GM18502 (cell line): ENCODE measurements around the gene ERCC6L2.

Experiments used
- ATAC-seq: cut with Tn5 transposase; IDR thresholded peaks from one replicate; pipeline ENCODE4 v1.9.1; 2021; ENCODE audit warnings: mild to moderate bottlenecking; ENCODE audit not compliant: unreplicated experiment, poor library complexity

The ERCC6L2 gene

DNA sequence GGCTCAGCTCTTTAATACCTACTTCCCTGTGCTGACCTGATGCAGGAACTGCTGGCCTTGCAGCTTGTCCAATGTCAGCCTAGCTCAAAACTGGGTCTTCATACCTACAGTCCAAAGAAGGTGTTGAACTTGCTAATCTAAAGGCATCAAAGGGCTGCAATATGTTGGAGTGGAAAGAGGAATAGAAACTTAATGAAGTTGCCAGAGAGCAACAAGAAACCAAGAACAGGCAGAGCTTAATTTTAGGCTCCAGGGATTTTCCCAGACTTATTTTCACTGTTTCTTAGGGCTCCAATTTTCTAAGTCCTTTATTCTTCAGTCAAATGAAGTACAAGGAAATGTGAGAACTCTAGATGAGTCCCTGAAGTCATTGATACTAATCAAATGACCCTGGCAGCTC is 17.6 kb upstream of the ERCC6L2 start:
- ATAC-seq, result peak; percentile 72

- no peak for ATAC-seq
Observed at GRCh38 chr9:95862343-95862742, 13.1 kb upstream of the ERCC6L2 start.

GRCh38 chr9:95864852-95865580 is 10.5 kb upstream of the ERCC6L2 start:
- peak; percentile 58 for ATAC-seq

- no peak for ATAC-seq
Observed at GRCh38 chr9:95870352-95870751, 5.1 kb upstream of the ERCC6L2 start.

GRCh38 chr9:95870906-95871305 is 4.6 kb upstream of the ERCC6L2 start:
- ATAC-seq, result no peak

- ATAC-seq, result no peak
Observed at GRCh38 chr9:95874303-95874988, 1.0 kb upstream of the ERCC6L2 start.

- no peak for ATAC-seq
Observed at GRCh38 chr9:95874989-95875304, 544 bp upstream of the ERCC6L2 start.

- ATAC-seq, result no peak
Observed at GRCh38 chr9:95876138-95876444, 600 bp downstream of the ERCC6L2 start.

- no peak for ATAC-seq
Observed at GRCh38 chr9:95876595-95876994, 1.1 kb downstream of the ERCC6L2 start.

- no peak for ATAC-seq
Observed at GRCh38 chr9:95877984-95878383, 2.5 kb downstream of the ERCC6L2 start.

DNA sequence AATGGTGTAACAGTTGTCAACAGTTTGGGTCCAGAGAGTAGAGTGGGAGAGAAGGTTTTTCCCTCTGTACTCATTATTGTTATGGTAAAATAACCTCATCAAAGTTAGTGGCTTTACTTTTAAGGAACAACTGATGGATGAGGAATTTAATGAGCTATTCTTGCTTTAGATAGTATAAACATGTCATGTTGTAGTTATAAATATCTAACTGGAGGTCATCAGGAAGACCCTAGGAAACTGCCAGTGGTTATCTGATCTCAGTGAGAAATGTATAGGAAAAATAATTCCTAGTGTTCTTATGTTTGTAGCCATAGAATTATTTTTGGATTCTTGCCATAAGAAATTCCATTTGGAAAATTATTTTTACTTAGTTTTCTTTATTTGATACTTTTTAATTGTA is 4.1 kb downstream of the ERCC6L2 start:
- no peak for ATAC-seq

DNA sequence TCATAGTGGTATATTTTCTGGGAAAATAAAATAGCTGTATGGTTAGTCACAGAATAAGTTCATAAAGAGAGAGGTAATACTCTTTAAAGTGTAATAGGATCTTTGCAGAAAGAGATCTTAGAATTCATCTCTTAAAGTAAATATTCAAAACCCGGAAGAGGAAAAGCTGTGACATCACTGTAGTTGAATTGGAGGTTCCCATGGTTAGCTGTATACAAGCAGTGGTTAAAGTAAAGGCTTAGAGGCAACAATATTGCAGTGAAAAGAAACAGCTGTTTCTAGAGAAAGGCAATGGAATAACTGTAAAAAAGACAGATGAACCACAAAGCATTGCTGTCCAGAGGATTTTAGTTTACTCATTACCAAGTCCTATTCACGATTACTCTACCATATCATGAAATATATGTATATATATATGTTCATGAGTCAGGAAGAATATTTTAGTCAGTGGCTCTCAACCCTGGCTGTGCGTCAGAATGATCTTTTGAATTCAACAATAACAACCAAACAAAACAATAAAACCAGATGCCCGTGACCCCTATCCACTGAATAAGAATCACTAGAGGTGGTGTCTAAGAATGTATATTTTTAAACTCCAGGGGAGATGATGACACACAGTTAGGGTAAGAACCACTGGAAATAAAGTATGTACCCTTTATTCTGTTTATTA is 4.7 kb downstream of the ERCC6L2 start:
- no peak for ATAC-seq

DNA sequence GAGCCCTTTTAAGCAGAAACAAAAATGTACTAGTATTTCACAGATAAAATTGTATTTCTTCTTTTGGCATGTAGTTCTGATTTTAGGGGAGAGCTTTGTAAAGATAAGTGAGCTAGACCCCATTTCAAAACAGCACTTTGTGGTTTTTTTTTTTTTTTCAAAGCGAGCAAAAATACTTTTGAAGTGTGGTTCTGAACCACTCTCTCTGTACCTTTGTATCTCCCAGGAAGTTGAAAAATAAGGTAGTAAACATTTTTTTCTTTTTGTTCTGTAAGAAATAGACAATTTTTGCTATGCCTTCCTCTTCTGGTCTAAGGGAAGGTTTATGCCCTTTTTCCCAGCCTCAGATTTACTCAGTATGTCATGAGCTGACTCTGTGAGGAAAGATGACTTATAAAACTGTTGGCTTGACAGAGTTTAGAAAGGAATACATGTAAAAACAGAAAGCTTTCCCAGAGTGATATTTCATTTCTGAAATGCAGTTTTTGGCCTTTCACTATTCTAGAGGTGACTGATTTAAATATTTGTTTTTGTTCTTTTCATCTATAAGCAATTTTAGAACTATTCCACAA is 12.5 kb downstream of the ERCC6L2 start:
- ATAC-seq, result no peak

- ATAC-seq, result no peak
Observed at GRCh38 chr9:95890594-95890993, 15.1 kb downstream of the ERCC6L2 start.

GRCh38 chr9:95891067-95891671 is 15.7 kb downstream of the ERCC6L2 start:
- no peak for ATAC-seq

DNA sequence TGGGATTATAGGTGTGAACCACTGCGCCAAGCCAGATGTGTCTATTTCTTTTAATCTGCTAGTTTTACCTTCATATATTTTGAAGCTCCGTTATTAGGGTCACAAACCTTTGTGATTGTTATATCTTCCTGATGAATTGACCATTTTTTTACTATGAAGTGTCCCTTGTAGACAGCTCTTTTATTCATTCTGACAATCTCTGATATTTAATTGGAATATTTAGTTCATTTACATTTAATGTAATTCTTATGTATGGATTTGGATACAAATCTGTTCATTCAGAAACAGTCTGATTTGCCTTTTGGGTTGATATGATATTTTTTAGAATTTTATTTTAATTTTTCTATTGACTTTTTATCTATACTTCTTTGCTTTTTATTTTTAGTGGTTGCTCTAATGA is 17.2 kb downstream of the ERCC6L2 start:
- ATAC-seq, result no peak

- no peak for ATAC-seq
Observed at GRCh38 chr9:95896580-95896979, 21.1 kb downstream of the ERCC6L2 start.

DNA sequence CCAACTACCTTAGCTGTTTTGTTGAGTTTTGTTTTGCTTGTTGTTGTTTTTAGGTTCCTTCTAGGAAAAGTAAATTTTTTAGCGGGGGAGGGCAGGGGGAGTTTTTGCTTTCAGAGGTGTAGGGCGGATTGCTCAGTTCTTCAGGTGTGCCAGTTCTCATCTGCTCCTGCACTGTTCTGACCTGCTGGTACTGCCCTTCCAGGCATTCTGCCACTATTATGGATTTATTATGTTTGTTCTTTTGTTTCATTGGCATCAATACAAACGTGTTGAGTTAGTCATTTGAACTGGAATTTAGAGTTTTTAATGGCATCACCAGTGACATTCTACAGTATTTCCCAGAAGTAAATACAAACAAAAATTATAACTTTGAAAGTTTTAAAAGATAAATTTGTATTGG is 26.0 kb downstream of the ERCC6L2 start:
- ATAC-seq, result no peak

- ATAC-seq, result no peak
Observed at GRCh38 chr9:95903398-95903797, 27.9 kb downstream of the ERCC6L2 start.

DNA sequence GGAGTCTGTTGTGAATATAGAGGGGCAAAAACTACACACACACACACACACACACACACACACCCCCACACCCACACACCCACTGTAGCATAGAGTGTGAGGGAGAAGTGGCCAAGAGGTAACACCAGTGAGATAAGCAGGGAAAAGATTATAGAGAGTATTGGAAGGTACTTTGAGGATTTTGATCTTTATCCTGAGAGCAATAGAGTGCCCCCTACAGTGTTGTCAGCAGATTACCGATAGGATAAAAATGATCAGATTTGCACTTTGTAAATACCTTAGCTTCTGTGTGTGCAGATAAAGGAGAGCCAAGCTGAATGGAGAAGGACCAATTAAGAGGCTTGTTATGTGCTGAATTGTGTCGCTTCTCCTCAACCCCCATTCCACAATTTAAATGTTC is 32.3 kb downstream of the ERCC6L2 start:
- ATAC-seq, result no peak
